A673 (cell line): ENCODE measurements around the gene HLA-DMA.

Source experiments
- CTCF ChIP-seq: fragments of 300-800, 200-600 bp; sonication (generic); conservative IDR thresholded peaks from 2 replicates; pipeline ENCODE4 v1.5.1; 2017; ENCODE audit warnings: low read depth, mild to moderate bottlenecking, antibody characterized with exemption, low read length, moderate library complexity, mixed read lengths
- EZH2 ChIP-seq: fragments of 200-600 bp; sonication (generic); IDR thresholded peaks from 2 replicates; pipeline ENCODE4 v1.6.1; 2017; ENCODE audit warnings: borderline replicate concordance, low read depth, mild to moderate bottlenecking, mixed read lengths, antibody characterized with exemption, low read length; ENCODE audit not compliant: poor library complexity, severe bottlenecking

GRCh38 chr6:32946893-32947292 is 6.0 kb downstream of the HLA-DMA start:
- TF ChIP-seq CTCF: no peak
- no peak for TF ChIP-seq EZH2
